ENCODE measurements around the gene ZNF462. TPM values are rescaled to one million over a fixed set of nuclear protein-coding genes. Genes with fewer than 3 reads are reported as not detected.

Gene ZNF462
- total RNA-seq, 3 donors from 2014 or later (not counting 1 experiment from before 2014, with no cell fraction given) = 0.33 to 0.93 (median 0.35) TPM

DNA sequence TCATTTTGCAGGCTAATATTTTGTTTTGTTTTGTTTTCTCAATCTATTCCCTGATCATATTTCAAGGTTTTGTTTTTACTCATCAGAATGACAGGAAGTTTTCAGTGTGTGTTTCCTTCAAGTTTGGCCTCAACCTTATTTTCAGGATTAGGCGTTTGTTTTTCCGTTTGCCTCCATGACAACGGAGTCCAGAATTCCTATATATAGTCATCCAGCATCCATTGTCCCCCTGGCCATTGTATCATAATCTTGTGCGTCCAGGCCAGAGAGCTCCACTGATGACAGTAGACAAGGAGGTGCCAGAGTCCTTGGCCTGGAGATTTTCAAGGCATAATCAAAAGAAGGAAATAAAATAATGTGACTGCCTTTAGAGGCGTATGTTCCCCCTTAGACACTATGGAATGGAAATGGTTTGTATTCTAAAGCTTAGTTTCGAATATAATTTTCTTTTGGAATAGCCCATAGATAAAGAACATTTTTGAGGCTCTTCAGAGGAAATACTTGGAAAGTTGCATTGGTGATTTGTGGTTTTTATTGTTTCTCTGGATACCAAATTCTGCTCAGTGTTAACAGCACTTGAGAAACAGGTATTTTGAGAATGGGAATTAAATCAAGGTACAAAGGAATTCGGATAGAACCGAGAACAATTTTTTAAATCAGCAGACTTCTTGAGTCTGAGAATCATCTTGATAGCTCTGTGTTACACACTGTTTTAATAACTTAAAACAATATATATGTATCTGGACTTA, 99.8 kb downstream of the ZNF462 start:
- peaks cover 6% of the 10 kb centered on the region for H3K4me1 ChIP-seq (ENCODE audit: control insufficient read depth, insufficient read depth, low read length)
- 84% methylated on average over 8 of the region's 8 CpGs for WGBS (ENCODE audit: insufficient coverage)
- DNase-seq (no peak), ATAC-seq (no peak)
- Mint-ChIP-seq H3K27me3 (ENCODE audit: low read depth in 2 of 2) (no peaks in the 10 kb centered on the region), H3K9me3 (peaks cover 0 to 2% of the 10 kb centered on the region in 2 donors), H3K27ac (no peak overlapping the region), H3K36me3 (no peaks in the 10 kb centered on the region), H3K4me3 (no peak overlapping the region), H3K4me1 (peaks cover 0 to 5% of the 10 kb centered on the region in 2 donors)
- TF ChIP-seq CTCF (IDR thresholded peaks at IDR 0.05) = no peak
- H3K36me3 ChIP-seq (ENCODE audit: control insufficient read depth, insufficient read depth, low read length) = no peaks in the 10 kb centered on the region
- no peaks in the 10 kb centered on the region for H3K27me3 ChIP-seq (ENCODE audit: control insufficient read depth, insufficient read depth, low read length)
- no peak overlapping the region for H3K4me3 ChIP-seq (ENCODE audit: low read length)
- intact Hi-C loops (cut with micrococcal nuclease) = no loop called here
- no peaks in the 10 kb centered on the region for H3K9me3 ChIP-seq (ENCODE audit: control insufficient read depth, insufficient read depth, low read length)
- H3K27ac ChIP-seq (ENCODE audit: low read length) = no peak overlapping the region

- WGBS (ENCODE audit: insufficient coverage) = 80% methylated on average over 2 of the region's 3 CpGs
- no peak overlapping the region for H3K27ac Mint-ChIP-seq
- H3K4me3 ChIP-seq (ENCODE audit: low read length) = no peak overlapping the region
- no peak for ATAC-seq
- peaks cover 0 to 2% of the 10 kb centered on the region in 2 donors for H3K9me3 Mint-ChIP-seq
- peaks cover 0 to 5% of the 10 kb centered on the region in 2 donors for H3K4me1 Mint-ChIP-seq
- TF ChIP-seq CTCF (IDR thresholded peaks at IDR 0.05) = no peak
- no peaks in the 10 kb centered on the region for H3K27me3 ChIP-seq (ENCODE audit: control insufficient read depth, insufficient read depth, low read length)
- H3K9me3 ChIP-seq (ENCODE audit: control insufficient read depth, insufficient read depth, low read length) = no peaks in the 10 kb centered on the region
- DNase-seq = no peak
- H3K4me1 ChIP-seq (ENCODE audit: control insufficient read depth, insufficient read depth, low read length) = peaks cover 6% of the 10 kb centered on the region
- no peaks in the 10 kb centered on the region for H3K27me3 Mint-ChIP-seq (ENCODE audit: low read depth in 2 of 2)
- H3K36me3 Mint-ChIP-seq = no peaks in the 10 kb centered on the region
- H3K27ac ChIP-seq (ENCODE audit: low read length) = no peak overlapping the region
- H3K4me3 Mint-ChIP-seq = no peak overlapping the region
- intact Hi-C loops (cut with micrococcal nuclease) = no loop called here
- no peaks in the 10 kb centered on the region for H3K36me3 ChIP-seq (ENCODE audit: control insufficient read depth, insufficient read depth, low read length)
Observed at GRCh38 chr9:106963684-106964083, 100.7 kb downstream of the ZNF462 start.

GRCh38 chr9:106964329-106964728, 101.4 kb downstream of the ZNF462 start:
- no peaks in the 10 kb centered on the region for H3K27me3 Mint-ChIP-seq (ENCODE audit: low read depth in 2 of 2)
- Histone ChIP-seq H3K27ac (ENCODE audit: low read length) (no peak overlapping the region), H3K4me3 (ENCODE audit: low read length) (no peak overlapping the region), H3K9me3 (ENCODE audit: control insufficient read depth, insufficient read depth, low read length) (no peaks in the 10 kb centered on the region), H3K4me1 (ENCODE audit: control insufficient read depth, insufficient read depth, low read length) (peaks cover 6% of the 10 kb centered on the region), H3K36me3 (ENCODE audit: control insufficient read depth, insufficient read depth, low read length) (no peaks in the 10 kb centered on the region), H3K27me3 (ENCODE audit: control insufficient read depth, insufficient read depth, low read length) (no peaks in the 10 kb centered on the region)
- no peaks in the 10 kb centered on the region for H3K36me3 Mint-ChIP-seq
- WGBS (ENCODE audit: insufficient coverage) = no CpG with 5 or more reads among the region's 2 CpGs
- H3K9me3 Mint-ChIP-seq = peaks cover 0 to 2% of the 10 kb centered on the region in 2 donors
- H3K27ac Mint-ChIP-seq = no peak overlapping the region
- no peak for TF ChIP-seq CTCF (IDR thresholded peaks at IDR 0.05)
- DNase-seq (peak in 1 of 2 donors; percentile 38), ATAC-seq (peak in 1 of 3 donors; percentile 52)
- intact Hi-C loops (cut with micrococcal nuclease) = no loop called here
- no peak overlapping the region for H3K4me3 Mint-ChIP-seq
- peaks cover 0 to 5% of the 10 kb centered on the region in 2 donors for H3K4me1 Mint-ChIP-seq
